HepG2 (cell line): ENCODE results near the gene FAM240A. TPM values are rescaled to one million over a fixed set of nuclear protein-coding genes. Genes with fewer than 3 reads are reported as not detected.

Experiments used
- ATAC-seq: fragments of 200-7000 bp; cut with Tn5 transposase; 3 replicates; pipeline ENCODE4 v1.9.1; 2020; ENCODE audit warnings: mild to moderate bottlenecking, moderate library complexity
- BruUV-seq: library from RNA; stranded (reverse); fragments of 400-500 nt; replicated peaks from 2 replicates; lab custom pipeline; 2021; lab: Mats Ljungman, UMichigan
- CTCF ChIA-PET: fragments of 300-600 bp; formaldehyde crosslinking; extraction: SDS; loops from one replicate; lab custom pipeline; 2021; ENCODE audit warnings: low total read pairs, inconsistent platforms, low intra/inter-chr PET ratio; lab: Yijun Ruan, JAX
- POLR2A ChIA-PET: fragments of 350-600 bp; sonication (Branson Sonifier 250); formaldehyde crosslinking; loops from one replicate; lab custom pipeline; 2020; ENCODE audit warnings: antibody characterized with exemption, inconsistent platforms; lab: Yijun Ruan, JAX
- DNase-seq: peaks from one replicate; pipeline ENCODE4 v3.0.0-alpha.2; 2015; ENCODE audit warnings: low spot score
- FAIRE-seq: peaks from 3 replicates; lab custom pipeline; 2011; peaks lifted over from hg19 to GRCh38; lab: Jason Lieb, UNC
- H2AFZ ChIP-seq: one replicate; pipeline ENCODE4 v1.6.1; 2011; ENCODE audit warnings: low read length, inconsistent platforms
- H3K27ac ChIP-seq: fragments of 300-600 bp; 3 replicates; pipeline ENCODE4 v1.8.0; 2011; ENCODE audit warnings: mixed run types, mild to moderate bottlenecking, mixed read lengths, low read length, inconsistent platforms; ENCODE audit not compliant: insufficient read depth; ENCODE audit errors: extremely low read length
- H3K27me3 ChIP-seq, 2 experiments: fragments of 200-600 bp in 1 of 2; 2 replicates in 1 of 2; 3 replicates in 1 of 2; pipeline versions ENCODE4 v1.6.0 to v1.8.0; 2011; ENCODE audit warnings: low read length in 2 of 2, mild to moderate bottlenecking in 2 of 2, moderate library complexity in 2 of 2, inconsistent platforms in 1 of 2; ENCODE audit not compliant: insufficient read depth in 2 of 2, control insufficient read depth in 1 of 2
- H3K36me3 ChIP-seq, 2 experiments: fragments of 200-600 bp in 1 of 2; replicated peaks in 1 of 2; 2 replicates in 1 of 2; 3 replicates in 1 of 2; pipeline versions ENCODE4 v1.5.1 to v1.8.0; 2011; ENCODE audit warnings: low read length in 2 of 2, inconsistent platforms in 1 of 2; ENCODE audit not compliant: insufficient read depth in 2 of 2, control insufficient read depth in 1 of 2
- H3K4me1 ChIP-seq: 2 replicates; pipeline ENCODE4 v1.5.1; 2012; ENCODE audit warnings: low read length, inconsistent platforms; ENCODE audit not compliant: insufficient read depth
- H3K4me2 ChIP-seq: 2 replicates; pipeline ENCODE4 v1.6.0; 2011; ENCODE audit warnings: low read depth, low read length, inconsistent platforms
- H3K4me3 ChIP-seq, 3 experiments: fragments of 200-600 bp in 1 of 3; sonication (generic), shearing (Covaris generic) in 1 of 3; replicated peaks in 1 of 3; 2 replicates each; pipeline ENCODE4 v1.5.1; 2011 to 2016; ENCODE audit warnings: low read length in 3 of 3, inconsistent platforms in 2 of 3, low read depth in 2 of 3, mild to moderate bottlenecking in 2 of 3, control low read depth in 1 of 3, mixed read lengths in 1 of 3; ENCODE audit not compliant: insufficient read depth in 1 of 3
- H3K79me2 ChIP-seq: one replicate; pipeline ENCODE4 v1.6.1; 2011; ENCODE audit warnings: low read length, inconsistent platforms; ENCODE audit not compliant: insufficient read depth
- H3K9ac ChIP-seq: 2 replicates; pipeline ENCODE4 v1.6.0; 2011; ENCODE audit warnings: mild to moderate bottlenecking, low read depth, low read length, inconsistent platforms; ENCODE audit not compliant: insufficient read depth
- H3K9me3 ChIP-seq: 2 replicates; pipeline ENCODE4 v1.5.1; 2012; ENCODE audit warnings: mild to moderate bottlenecking, low read length
- H4K20me1 ChIP-seq: 2 replicates; pipeline ENCODE4 v1.6.0; 2011; ENCODE audit warnings: inconsistent platforms, mild to moderate bottlenecking, low read length, moderate library complexity; ENCODE audit not compliant: insufficient read depth
- FOXJ3 ChIP-seq: sonication (generic); formaldehyde crosslinking; IDR thresholded peaks from 2 replicates; pipeline ENCODE4 v1.4.0; 2020; ENCODE audit warnings: missing genetic modification reagents, mild to moderate bottlenecking, borderline replicate concordance
- FOXP1 ChIP-seq, 2 experiments: fragments of 450-650 bp in 1 of 2; IDR thresholded peaks; 2 replicates each; pipeline ENCODE4 v1.6.1; 2017 to 2018; ENCODE audit warnings: antibody characterized with exemption in 1 of 2
- KAT7 ChIP-seq: IDR thresholded peaks from 2 replicates; pipeline ENCODE4 v1.6.1; 2018; ENCODE audit warnings: borderline replicate concordance, missing compliant biosample characterization
- MLLT10 ChIP-seq: sonication (generic); formaldehyde crosslinking; IDR thresholded peaks from 2 replicates; pipeline ENCODE4 v1.4.0; 2020; ENCODE audit warnings: missing genetic modification reagents
- NR2F2 ChIP-seq: IDR thresholded peaks from 2 replicates; pipeline ENCODE4 v1.6.1; 2012; ENCODE audit warnings: low read depth, inconsistent platforms, borderline replicate concordance
- ZNF451 ChIP-seq: sonication (generic); formaldehyde crosslinking; IDR thresholded peaks from 2 replicates; pipeline ENCODE4 v1.5.0; 2020; ENCODE audit warnings: mild to moderate bottlenecking, missing genetic modification reagents
- ZNF619 ChIP-seq: sonication (generic); formaldehyde crosslinking; IDR thresholded peaks from 2 replicates; pipeline ENCODE4 v1.4.0; 2020; ENCODE audit warnings: mild to moderate bottlenecking, missing genetic modification reagents
- ZSCAN12 ChIP-seq: sonication (generic); formaldehyde crosslinking; IDR thresholded peaks from 2 replicates; pipeline ENCODE4 v1.9.0; 2021; ENCODE audit warnings: mild to moderate bottlenecking, missing genetic modification reagents
- WGBS: methylation state at CpG from one replicate; pipeline ENCODE4 v1.1.6; 2017; ENCODE audit warnings: low lambda C conversion rate; 5-methylcytosine and 5-hydroxymethylcytosine counted together
- in situ Hi-C: cut with HindIII; loops from 2 replicates; pipeline ENCODE4 v1.10.0; 2017; ENCODE audit warnings: low pct_unique_long_range_greater_than_20kb; ENCODE audit not compliant: extremely low pct_ligation_motif_present
- intact Hi-C: fragments of 100-400 bp; cut with micrococcal nuclease; formaldehyde crosslinking; loops from one replicate; pipeline ENCODE4 v1.10.0; 2022; ENCODE audit not compliant: unreplicated experiment
- polyA plus RNA-seq, 8 experiments: library from polyadenylated mRNA; depleted of rRNA in 3 of 8; stranded (reverse) in 7 of 8; unstranded in 1 of 8; fragments of >200 nt; fragmentation: Illumina TruSeq in 4 of 8; extraction: Trizol in 4 of 8; gene quantifications; 2 replicates each; pipeline versions ENCODE4 v1.2.1 to v1.2.3, GENCODE V29; 2011 to 2016; ENCODE audit warnings: low read depth in 4 of 8, missing spikeins in 1 of 8, mixed read lengths in 1 of 8; ENCODE audit not compliant: insufficient read depth in 1 of 8
- total RNA-seq, 5 experiments: library from RNA; depleted of rRNA; stranded (reverse); fragments of >200 nt; fragmentation: Illumina TruSeq; extraction: Trizol; gene quantifications; 2 replicates each; pipeline ENCODE4 v1.2.3, GENCODE V29; 2016; ENCODE audit warnings: low read depth in 1 of 5
- TF ChIP-seq, protein P1 (sequence below): sonication (generic); formaldehyde crosslinking; IDR thresholded peaks from 2 replicates; pipeline ENCODE4 v1.8.0; 2023; ENCODE audit warnings: mild to moderate bottlenecking, missing genetic modification reagents

Gene FAM240A
- total and polyA plus RNA-seq, 2 of the 13 experiments (the other 11 are each of a cell fraction or from before 2014, with no cell fraction given) = not detected

GRCh38 chr3:46627078-46627477 is 14.8 kb downstream of the FAM240A start:
- intact Hi-C loops (no loop called here), in situ Hi-C loops (no loop called here)
- Histone ChIP-seq H3K4me3 (no peak overlapping the region), H3K9ac (no peak overlapping the region), H3K36me3 (no peaks in the 10 kb centered on the region), H3K4me2 (no peak overlapping the region), H3K27me3 (no peaks in the 10 kb centered on the region; a peak in 1 of 5 replicates), H2AFZ (no peak overlapping the region), H3K9me3 (no peaks in the 10 kb centered on the region), H4K20me1 (no peaks in the 10 kb centered on the region), H3K27ac (no peak overlapping the region), H3K79me2 (no peaks in the 10 kb centered on the region), H3K4me1 (no peaks in the 10 kb centered on the region)
- ChIA-PET POLR2A (no interaction called here), CTCF (no interaction called here)
- no TSS peak for BruUV-seq
- WGBS = 27% methylated on average over 1 of the region's 1 CpG
- no peak for ATAC-seq
- TF ChIP-seq KAT7 (CRISPR knock-in tag) = no peak
- TF ChIP-seq FOXJ3 (CRISPR knock-in tag) = no peak
- TF ChIP-seq FOXP1 (IDR thresholded peaks at IDR 0.05) = no peak
- TF ChIP-seq FOXP1 (CRISPR knock-in tag; IDR thresholded peaks at IDR 0.05) = no peak
- TF ChIP-seq ZNF451 (CRISPR knock-in tag) = no peak
- TF ChIP-seq ZNF619 = no peak
- TF ChIP-seq, protein P1, sequence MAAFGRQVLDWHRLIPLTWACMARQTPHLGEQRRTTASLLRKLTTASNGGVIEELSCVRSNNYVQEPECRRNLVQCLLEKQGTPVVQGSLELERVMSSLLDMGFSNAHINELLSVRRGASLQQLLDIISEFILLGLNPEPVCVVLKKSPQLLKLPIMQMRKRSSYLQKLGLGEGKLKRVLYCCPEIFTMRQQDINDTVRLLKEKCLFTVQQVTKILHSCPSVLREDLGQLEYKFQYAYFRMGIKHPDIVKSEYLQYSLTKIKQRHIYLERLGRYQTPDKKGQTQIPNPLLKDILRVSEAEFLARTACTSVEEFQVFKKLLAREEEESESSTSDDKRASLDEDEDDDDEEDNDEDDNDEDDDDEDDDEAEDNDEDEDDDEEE = no peak
- no peak for TF ChIP-seq MLLT10 (CRISPR knock-in tag)
- no peak for TF ChIP-seq NR2F2
- no peak for FAIRE-seq
- no peak for DNase-seq

GRCh38 chr3:46628901-46629369 is 16.6 kb downstream of the FAM240A start:
- Histone ChIP-seq H4K20me1 (no peaks in the 10 kb centered on the region), H2AFZ (no peak overlapping the region), H3K4me1 (peaks cover 7% of the 10 kb centered on the region), H3K4me3 (no peak overlapping the region), H3K36me3 (no peaks in the 10 kb centered on the region), H3K27ac (no peak overlapping the region), H3K9ac (no peak overlapping the region), H3K4me2 (no peak overlapping the region), H3K79me2 (no peaks in the 10 kb centered on the region), H3K9me3 (no peaks in the 10 kb centered on the region), H3K27me3 (no peaks in the 10 kb centered on the region; a peak in 1 of 5 replicates)
- no peak for FAIRE-seq
- POLR2A ChIA-PET = interaction anchor here (1.1 kb wide), 1 partner anchor 71 kb away, joined by 3 read pairs; no protein-coding TSS in a partner anchor
- no TSS peak for BruUV-seq
- no peak for DNase-seq
- WGBS = 55% methylated on average over 10 of the region's 10 CpGs
- ATAC-seq = no peak; the same call in 2 of the 3 replicates
- CTCF ChIA-PET = interaction anchor here (1.6 kb wide), 1 partner anchor 141 kb away, joined by 9 read pairs; no protein-coding TSS in a partner anchor
- intact Hi-C loops (no loop called here), in situ Hi-C loops (no loop called here)
- no peak for TF ChIP-seq ZSCAN12
